Suppressor macrophage (primary cell): Measurements from ENCODE around the gene TAF11L7.
"Not testable (repeated sequence)": the region's sequence is repeated elsewhere in the genome, so short reads cannot be mapped to it uniquely, and the experiment has no call there.

ENCODE experiments used
- DNase-seq, 4 experiments: peaks; one replicate each; pipeline ENCODE4 v3.0.0-alpha.2; 2020 to 2022
- total RNA-seq, 17 experiments: gene quantifications; one replicate each; lab custom pipeline; 2026; ENCODE audit warnings: mixed read lengths in 6 of 17, inconsistent platforms in 3 of 17; lab: John Stamatoyannopoulos, UW

The TAF11L7 gene
- total RNA-seq = 0 reads per million in 17 experiments

DNA sequence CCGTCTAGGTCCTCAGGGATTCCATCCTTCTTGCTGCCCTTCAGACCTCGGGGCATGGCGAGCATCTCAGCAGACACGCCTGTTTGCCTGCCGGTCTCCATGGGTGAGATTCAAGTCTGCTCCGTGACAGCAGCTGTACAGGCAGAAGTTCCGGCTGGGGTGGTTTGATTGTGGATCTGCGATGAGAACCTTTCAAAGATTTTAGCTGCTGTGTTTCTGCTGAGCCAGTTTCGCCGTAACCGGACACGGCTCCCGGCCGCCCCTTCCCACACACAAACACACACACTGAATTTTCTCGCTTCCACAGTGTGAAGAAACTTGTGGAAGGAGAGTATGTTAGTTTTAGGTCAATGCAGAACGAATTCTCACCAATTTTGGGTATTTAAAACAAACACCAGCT lies at the start of gene TAF11L7:
Gene TAF11L7 (minus strand): TSS at position 101 of the 400 bp plus-strand sequence.
- not testable (repeated sequence) for DNase-seq

DNA sequence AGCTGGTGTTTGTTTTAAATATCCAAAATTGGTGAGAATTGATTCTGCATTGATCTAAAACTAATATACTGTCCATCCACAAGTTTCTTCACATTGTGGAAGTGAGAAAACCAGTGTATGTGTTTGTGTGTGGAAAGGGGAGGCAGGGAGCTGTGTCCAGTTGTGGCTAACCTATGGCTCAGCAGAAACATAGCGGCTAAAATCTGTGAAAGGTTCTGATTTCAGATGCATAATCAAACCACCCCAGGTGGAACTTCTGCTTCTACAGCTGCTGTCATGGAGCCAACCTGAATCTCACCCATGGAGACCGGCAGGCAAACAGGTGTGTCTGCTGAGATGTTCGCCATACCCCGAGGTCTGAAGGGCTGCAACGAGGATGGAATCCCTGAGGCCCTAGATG lies 48.6 kb upstream of the TAF11L7 start, which contains the start of gene TAF11L14:
Gene TAF11L14 (plus strand): TSS at position 301 of the 400 bp plus-strand sequence.
- DNase-seq = no peak

DNA sequence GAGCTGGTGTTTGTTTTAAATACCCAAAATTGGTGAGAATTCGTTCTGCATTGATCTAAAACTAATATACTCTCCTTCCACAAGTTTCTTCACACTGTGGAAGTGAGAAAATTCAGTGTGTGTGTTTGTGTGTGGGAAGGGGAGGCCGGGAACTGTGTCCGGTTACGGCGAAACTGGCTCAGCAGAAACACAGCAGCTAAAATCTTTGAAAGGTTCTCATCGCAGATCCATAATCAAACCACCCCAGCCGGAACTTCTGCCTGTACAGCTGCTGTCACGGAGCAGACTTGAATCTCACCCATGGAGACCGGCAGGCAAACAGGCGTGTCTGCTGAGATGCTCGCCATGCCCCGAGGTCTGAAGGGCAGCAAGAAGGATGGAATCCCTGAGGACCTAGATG lies 46.2 kb upstream of the TAF11L7 start, which contains the start of gene TAF11L13:
Gene TAF11L13 (plus strand): TSS at position 301 of the 400 bp plus-strand sequence.
- not testable (repeated sequence) for DNase-seq

DNA sequence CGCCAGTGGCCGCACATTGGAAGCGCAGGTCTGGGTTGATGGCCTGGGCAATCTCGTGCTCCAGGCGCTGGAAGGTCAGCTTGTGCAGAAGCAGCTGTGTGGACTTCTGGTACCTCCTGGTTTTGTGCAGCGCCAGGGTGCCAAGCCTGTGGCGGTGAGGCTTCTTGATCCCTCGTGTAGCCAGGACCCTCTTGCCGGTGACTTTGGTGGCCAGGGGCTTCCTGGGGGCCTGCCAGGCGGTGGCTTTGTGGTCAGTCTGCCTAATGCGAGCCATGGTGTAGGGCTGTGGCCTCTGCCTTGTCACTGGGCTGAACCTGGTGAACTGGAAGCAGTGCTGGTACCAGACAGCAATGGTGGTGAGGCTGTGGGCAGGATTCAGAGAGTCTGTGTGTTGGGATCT lies 40.1 kb upstream of the TAF11L7 start:
- no peak for DNase-seq

DNA sequence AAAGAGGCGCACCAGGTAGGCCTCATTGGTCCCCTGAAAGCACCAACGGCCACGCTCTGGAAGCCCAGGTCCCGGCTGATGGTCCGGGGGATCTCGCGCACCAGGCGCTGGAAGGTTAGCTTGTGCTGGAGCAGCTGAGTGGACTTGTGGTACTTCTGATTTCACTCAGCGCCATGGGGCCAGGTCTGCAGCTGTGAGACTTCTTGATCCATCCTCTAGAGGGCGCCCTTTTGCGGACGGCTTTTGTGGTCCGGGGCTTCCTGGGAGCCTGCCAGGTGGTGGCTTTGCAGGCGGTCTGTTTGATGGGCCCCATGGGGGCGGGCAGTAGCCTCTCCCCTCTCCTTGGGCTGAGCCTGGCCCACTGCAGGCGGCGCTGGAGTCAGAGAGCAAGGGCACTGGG lies 35.1 kb upstream of the TAF11L7 start:
- no peak for DNase-seq

DNA sequence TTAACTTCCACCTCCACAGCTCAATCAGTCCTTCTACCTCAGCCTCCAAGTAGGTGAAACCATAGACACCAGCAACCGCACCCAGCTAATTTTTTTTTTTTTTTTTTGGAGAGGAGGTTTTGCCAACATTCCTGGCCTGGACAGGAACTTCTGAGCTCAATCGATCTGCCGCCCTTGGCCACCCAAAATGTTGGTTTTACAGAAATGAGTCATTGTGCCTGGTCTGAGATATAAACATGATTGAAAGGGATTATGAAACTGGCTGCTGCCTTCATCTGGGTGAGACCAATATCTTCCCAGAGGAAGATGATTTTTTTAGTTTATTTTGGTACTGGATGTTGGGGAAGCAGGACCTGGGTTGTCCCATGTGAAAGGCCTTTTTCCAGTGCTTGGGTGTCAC lies 33.8 kb upstream of the TAF11L7 start:
- no peak for DNase-seq

DNA sequence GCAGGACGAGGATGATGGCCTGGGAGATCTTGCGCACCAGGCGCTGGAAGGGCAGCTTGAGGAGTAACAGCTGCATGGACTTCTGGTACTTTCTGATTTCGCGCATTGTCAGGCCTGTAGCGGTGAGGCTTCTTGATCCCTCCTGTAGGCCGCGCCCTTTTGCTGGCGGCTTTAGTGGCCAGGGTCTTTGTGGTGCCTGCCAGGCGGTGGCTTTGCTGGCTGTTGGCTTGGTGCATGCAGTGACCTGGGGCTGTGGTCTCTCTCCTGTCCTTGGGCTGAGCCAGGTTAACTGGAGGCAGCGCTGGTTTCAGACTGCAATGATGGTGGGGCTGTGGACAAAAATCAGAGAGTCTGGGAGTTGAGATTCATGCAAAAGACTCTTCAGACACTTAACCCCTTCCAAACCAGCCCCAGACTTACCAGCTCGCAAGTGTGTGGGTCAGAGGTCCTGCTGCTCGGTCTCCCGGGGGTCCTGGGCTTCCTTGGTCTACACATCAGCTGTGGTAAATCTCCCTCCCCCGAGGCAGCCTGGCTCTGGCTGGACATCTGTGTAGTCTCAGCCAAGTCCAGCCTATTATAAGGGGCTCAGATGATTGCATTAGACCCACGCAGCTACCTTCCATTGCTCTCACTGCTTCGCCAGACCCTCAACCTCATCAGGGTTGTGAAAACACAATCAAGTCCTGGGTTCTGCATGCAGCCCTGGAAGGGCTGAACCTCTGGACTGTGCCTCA lies 29.5 kb upstream of the TAF11L7 start:
- DNase-seq = no peak

DNA sequence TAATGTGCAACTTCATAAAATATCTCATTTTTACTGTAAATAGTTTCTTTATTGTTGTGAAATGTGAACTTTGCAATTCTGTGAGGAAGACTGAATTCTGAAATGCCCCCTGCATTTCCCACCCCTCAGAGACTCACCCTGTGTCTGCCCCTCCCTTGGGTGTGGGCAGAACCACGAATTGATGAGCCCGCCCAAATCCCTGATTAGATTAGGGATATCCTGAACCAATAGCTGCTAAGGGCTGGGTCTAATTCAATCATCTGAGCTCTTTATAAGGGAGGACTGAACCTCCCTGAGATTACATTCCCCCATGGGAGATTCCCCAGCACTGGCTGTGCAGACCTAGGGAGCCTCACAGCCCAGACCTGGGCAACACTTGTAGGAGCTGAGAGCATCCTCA lies 24.5 kb upstream of the TAF11L7 start, which contains the start of gene TAF11L12:
Gene TAF11L12 (plus strand): TSS at position 301 of the 400 bp plus-strand sequence.
- DNase-seq = not testable (repeated sequence)

DNA sequence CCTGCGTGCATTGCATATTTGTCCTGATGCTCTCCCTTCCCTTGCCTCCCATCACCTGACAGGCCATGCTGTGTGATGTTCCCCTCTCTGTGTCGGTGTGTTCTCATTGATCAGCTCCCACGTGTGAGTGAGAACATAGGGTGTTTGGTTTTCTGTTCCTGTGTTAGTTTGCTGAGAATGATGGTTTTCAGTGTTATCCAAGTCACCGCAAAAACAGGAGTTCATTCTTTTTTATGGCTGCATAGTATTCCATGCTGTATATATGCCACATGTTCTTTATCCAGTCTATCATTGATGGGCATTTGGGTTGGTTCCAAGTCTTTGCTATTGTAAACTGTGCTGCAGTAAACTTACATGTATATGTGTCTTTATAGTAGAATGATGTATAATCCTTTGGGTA lies 21.9 kb upstream of the TAF11L7 start:
- not testable (repeated sequence) for DNase-seq

DNA sequence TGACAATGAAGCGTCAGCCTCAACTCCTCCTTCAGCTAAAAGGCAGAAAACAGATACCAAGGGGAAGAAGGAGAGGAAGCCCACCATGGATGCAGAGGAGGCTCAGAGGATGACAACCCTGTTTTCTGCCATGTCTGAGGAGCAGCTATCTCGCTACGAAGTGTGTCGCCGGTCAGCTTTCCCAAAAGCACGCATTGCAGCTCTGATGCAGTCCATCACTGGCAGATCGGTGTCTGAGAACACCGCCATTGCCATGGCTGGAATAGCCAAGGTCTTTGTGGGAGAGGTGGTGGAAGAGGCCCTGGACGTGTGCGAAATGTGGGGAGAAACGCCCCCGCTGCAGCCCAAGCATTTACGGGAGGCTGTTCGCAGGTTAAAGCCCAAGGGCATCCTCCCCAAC lies 19.4 kb upstream of the TAF11L7 start:
- no peak for DNase-seq

DNA sequence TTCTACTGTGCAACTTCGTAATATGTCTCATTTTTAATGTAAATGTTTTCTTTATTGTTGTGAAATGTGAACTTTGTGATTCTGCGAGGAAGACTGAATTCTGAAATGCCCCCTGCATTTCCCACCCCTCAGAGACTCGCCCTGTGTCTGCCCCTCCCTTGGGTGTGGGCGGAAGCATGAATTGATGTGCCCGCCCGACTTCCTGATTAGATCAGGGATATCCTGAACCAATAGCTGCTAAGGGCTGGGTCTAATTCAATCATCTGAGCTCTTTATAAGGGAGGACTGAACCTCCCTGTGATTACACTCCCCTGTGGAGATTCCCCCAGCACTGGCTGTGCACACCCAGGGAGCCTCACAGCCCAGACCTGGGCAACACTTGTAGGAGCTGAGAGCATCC lies 18.3 kb upstream of the TAF11L7 start, which contains the start of gene TAF11L11:
Gene TAF11L11 (plus strand): TSS at position 304 of the 400 bp plus-strand sequence.
- DNase-seq = not testable (repeated sequence)

DNA sequence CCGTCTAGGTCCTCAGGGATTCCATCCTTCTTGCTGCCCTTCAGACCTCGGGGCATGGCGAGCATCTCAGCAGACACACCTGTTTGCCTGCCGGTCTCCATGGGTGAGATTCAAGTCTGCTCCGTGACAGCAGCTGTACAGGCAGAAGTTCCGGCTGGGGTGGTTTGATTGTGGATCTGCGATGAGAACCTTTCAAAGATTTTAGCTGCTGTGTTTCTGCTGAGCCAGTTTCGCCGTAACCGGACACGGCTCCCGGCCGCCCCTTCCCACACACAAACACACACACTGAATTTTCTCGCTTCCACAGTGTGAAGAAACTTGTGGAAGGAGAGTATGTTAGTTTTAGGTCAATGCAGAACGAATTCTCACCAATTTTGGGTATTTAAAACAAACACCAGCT lies 12.2 kb upstream of the TAF11L7 start, which contains the start of gene TAF11L10:
Gene TAF11L10 (minus strand): TSS at position 101 of the 400 bp plus-strand sequence.
- DNase-seq = not testable (repeated sequence)

DNA sequence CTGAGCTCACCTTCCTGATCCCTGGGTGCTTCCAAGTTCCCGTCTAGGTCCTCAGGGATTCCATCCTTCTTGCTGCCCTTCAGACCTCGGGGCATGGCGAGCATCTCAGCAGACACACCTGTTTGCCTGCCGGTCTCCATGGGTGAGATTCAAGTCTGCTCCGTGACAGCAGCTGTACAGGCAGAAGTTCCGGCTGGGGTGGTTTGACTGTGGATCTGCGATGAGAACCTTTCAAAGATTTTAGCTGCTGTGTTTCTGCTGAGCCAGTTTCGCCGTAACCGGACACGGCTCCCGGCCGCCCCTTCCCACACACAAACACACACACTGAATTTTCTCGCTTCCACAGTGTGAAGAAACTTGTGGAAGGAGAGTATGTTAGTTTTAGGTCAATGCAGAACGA lies 8.7 kb upstream of the TAF11L7 start, which contains the start of gene TAF11L9:
Gene TAF11L9 (minus strand): TSS at position 140 of the 400 bp plus-strand sequence.
- DNase-seq = not testable (repeated sequence)

DNA sequence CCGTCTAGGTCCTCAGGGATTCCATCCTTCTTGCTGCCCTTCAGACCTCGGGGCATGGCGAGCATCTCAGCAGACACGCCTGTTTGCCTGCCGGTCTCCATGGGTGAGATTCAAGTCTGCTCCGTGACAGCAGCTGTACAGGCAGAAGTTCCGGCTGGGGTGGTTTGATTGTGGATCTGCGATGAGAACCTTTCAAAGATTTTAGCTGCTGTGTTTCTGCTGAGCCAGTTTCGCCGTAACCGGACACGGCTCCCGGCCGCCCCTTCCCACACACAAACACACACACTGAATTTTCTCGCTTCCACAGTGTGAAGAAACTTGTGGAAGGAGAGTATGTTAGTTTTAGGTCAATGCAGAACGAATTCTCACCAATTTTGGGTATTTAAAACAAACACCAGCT lies 5.3 kb upstream of the TAF11L7 start, which contains the start of gene TAF11L8:
Gene TAF11L8 (minus strand): TSS at position 101 of the 400 bp plus-strand sequence.
- not testable (repeated sequence) for DNase-seq
